Measurements from ENCODE around the gene THADA.
A peak's percentile ranks its signal among the peaks of the same experiment; 100 is the strongest.

The THADA gene

DNA sequence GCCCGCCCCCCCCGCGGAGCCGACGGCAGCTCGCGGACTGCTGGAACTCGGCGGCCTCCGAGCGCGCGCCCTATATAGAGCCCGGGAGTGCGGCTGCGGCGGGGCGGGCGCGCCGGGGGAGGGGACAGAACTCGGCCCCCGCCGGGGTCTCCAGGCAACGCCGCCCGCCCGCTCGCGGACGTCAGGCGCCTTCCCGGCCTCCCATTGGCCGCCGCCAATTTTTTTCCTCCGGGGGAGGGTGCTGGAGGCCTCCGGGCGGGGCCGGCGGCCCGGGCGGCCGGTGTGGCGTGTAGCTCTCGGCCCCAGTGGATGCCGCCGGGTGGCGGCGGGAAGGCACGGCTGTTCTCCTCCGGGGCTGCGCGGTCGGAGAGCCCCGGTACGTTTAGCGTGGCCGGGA, 369.3 kb downstream of the THADA start, which contains the start of gene ZFP36L2:
Gene ZFP36L2 (minus strand): TSS at position 49 of the 397 bp plus-strand sequence. CDS start 291 bp downstream, outside the sequence.
- DNase-seq (ENCODE audit: low read depth in 2 of 3, low spot score in 1 of 3), result peak; percentile 86 to 94 (median 90)

DNA sequence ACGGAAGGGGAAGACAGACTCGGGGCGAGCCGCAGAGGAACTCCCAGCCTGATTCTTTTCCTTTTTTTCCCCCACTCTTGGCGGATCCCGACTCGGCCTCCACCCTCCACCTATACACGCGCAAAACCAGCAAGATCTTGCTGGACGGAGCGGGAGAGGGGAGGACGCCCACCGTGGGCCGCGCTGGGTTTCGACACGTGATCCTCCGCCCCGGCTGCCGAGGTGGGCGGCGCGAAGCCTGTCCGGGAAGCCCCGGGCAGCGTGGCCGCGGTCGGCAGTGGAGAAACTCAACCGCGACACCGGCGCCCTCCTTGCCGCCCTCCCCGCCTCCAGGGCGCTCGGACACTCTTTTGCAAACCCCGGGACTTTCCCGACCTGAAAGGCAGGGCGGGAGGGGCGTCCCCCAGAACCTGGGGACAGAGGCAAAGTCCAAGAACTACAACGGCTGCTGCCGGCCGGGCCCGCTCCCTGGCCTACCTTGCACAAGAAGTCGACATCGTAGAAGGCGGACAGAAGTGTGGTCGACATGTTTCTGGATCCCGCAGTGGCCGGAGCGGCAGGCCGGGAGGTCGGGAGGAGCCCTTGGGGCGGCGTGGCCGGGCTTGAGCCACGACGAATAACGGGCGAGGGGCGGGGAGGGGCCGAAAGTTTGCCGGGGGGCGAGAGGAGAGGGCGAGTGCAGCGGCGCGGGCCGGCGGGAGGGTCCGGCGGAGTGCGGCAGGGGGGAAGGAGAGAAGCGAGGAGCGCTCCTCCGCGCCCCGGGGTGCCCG, 369.9 kb downstream of the THADA start:
- DNase-seq (ENCODE audit: low read depth in 2 of 3, low spot score in 1 of 3), result peak in 2 of 3 donors; percentile 51 to 62

DNA sequence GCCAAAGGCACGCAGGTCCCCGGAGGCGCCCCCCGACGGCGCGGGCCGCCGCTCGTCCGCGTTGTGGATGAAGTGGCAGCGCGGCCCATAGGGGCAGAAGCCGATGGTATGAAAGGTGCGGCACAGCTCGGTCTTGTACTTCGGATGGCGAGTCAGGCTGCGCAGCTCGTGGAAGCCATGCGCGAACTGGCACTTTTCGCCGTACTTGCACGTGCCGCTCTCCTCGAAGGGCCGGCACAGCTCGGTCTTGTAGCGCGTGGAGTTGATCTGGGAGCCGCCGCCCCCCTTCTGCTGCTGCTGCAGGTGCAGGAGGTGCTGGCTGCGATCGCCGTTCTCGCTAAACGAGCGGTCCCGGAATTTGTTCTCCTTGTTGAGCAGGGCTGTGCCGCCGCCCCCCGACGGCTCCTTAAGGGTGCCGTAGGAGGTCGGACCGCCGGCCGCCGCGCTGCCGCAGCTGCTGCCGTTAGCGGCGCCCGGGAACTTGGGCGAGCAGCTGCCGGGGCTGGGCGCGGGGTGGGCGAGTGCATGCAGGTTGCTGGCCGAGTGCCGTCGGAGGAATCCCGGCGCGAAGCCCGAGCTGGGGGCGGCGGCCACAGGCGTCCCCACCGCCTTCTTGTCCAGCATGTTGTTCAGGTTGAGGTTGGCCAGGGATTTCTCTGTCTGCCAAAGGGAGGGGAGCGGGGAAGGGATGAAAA, 370.6 kb downstream of the THADA start:
- DNase-seq (ENCODE audit: low read depth in 2 of 3, low spot score in 1 of 3), result peak in 2 of 3 donors; percentile 55 to 61

DNA sequence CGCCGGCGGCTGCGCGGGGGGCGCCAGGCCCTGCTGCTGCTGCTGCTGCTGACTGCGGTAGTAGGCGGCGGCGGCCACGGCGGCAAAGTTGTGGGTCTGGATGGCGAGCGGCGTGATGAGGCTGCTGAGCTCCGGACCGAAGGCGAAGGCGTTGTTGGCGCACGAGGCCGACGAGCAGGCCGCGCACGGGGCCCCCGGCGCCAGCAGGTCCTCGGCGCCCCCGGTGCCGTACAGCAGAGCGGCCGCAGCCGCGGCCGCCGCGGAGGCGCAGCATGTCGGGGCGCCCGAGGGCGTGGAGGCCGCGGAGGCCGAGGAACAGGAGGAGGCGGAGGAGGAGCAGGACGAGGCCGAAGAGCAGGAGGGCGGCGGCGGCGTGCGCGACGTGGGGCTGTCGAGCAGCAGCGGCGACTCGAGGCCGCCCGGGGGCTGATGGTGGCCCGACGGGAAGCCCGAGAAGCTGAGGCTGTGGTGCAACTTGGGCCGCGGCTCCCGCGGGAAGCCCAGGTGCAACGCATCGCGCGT, 371.2 kb downstream of the THADA start:
- peak in 1 of 3 donors; percentile 42 for DNase-seq (ENCODE audit: low read depth in 2 of 3, low spot score in 1 of 3)

DNA sequence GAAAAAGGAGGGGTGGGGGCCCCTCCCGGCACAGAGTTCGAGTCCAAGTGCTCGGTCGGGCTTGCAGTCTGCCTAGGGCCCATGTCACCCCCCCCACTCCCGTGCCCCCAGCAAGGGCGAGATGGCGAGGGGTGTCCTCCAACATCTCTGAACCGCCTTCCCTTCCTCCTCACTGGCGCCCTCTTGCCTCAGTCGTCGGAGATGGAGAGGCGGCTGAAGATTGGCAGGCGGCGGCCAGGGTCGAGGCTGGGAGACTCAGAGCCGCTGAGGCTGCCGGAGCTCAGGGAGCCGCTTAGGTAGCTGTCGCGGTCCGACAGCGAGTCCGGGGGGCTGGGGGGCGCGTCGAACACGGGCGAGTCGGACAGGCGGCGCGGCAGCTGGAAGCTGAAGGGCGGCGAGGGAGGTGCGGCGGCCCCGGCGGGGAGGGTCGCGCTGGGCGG, 371.7 kb downstream of the THADA start:
- peak in 2 of 3 donors; percentile 63 to 64 for DNase-seq (ENCODE audit: low read depth in 2 of 3, low spot score in 1 of 3)

DNA sequence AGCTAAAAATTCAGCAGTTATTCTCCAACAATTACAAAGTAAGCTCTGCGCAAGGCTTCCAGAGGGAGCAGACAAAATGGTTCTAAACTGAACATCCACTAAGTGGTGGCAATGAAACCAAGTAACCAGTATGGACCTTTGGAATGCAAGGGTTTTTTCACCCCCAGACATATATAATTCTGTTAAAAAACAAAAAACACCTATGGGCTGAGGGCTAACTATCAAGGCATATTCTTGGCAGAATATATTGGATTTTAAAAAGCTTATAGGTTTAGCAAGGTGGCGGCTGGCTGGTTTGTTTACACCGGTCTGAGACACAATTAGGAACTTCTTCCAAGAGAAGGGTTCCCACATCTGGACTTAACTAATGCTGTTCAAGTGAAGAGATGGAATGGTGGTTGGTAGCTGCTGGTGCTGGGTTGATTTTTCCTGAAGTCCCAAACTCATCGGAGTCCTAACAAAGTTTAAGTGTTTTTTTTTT, 372.3 kb downstream of the THADA start:
- DNase-seq (ENCODE audit: low read depth in 2 of 3, low spot score in 1 of 3), result no peak

DNA sequence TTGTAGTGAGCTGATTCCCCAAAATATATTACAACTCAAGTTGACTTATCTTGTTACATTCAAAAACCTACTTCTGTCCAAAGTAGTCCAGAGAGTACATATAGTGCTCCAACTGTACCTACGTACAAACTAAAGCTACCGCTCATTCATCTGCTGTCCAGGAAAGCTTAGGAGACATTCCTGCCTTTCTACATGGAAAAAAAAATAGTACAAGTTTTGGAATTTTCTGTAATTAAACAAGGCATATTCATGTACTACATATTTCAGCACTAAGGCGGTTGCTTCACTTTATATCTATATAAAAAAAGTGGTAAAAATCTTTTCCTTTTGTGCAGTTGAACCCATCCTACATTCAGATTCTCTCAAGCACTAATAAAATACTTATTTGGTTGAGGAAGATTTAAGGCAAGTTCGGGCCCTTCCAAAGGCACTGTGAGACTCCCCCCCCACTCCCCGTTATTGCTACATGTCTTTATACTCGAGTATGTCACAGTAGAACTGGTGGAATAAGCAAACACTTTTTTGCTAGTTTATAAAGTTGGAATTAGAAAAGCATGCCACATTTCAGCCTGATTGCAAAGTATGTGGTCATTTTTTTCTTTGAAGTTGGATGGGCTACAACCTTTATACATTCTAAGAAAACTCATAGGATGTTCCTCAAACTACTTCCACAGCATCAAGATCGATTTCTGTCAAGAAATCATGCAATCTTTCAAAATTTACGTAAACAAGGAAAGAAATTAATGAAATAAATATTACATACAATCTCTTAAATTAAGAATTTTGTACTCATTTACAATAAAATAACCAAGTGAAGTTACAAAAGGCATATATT, 373.1 kb downstream of the THADA start:
- no peak for DNase-seq (ENCODE audit: low read depth in 2 of 3, low spot score in 1 of 3)

DNA sequence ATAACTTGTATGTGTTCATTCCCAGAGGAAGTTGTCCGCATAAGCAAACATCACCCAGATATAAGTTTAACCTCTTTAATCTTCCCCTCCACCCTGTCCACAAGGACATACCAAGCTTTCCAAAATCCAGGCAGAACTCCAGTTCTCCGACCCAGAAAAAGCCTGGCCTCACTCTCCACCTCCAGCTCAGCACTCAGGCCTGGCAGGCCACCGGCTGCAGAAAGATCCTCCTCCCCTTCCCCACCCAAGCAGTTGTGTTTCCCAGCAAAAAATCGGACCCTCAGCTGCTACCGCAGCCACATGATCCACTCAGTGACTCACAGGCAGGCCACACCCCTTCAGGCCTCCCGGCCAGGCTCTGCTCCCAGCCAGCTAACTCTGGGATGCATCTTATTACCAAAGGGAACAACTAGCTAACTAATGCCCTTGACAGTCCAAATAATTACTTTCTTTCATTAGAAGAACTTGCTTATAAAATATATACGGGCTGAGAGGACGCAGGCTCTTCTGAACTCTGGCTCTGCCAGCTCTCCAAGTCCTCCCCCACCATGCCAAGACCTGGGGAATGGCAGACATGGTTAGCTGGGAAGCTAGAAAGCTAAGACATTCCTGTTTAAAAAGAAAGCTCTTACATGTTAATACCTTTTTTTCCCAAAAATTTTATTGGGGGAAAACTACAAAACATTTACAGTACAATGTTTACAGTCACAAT, 373.9 kb downstream of the THADA start:
- DNase-seq (ENCODE audit: low read depth in 2 of 3, low spot score in 1 of 3), result peak; percentile 50 to 61 (median 56)

DNA sequence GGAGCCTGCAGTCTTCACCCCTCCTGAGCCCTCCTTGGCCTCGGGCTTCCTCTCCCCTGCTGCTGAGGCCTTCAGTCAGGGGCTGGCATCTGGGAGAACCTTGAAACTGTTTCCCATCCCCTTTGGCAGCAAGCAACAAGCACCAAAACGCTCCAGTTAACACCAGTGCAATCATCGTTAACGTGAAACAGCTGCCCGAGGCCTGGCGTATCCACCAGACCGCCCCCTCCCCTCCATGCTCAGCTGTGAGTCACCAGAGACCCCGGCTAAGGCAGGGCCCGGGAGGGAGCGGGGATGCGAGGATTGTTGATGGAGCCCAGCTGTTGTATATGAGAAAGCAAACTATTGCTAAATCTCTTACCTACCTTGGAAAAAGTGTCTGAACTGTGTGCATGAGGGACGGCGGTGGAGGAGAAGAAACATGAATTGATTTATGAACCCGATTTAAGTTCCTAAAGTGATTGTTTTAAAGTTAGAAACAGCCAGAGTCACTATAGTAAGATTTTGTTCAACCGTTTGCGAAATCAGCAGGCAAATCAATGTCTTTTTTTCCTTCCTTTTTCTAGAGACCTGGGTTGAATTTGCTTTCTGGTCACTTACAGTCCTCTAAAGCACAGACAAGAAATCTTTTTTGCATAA, 374.6 kb downstream of the THADA start:
- no peak for DNase-seq (ENCODE audit: low read depth in 2 of 3, low spot score in 1 of 3)

DNA sequence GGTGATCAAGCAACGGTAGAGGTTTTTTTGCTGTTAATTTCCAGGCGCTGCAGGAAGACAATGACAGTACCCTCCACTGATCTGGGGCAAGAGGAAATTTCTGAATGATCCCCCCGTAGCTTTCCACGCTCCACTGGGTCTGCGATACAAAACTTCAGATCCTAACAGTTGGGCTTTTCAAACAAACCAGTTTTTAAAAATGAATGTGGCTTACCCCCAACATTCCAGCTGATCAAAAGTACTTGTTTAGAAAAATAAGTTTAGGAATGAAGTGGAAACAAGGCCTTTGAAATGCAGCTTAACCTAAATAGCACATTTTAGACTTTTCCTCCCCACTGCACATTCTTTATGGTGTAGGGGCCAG, 375.1 kb downstream of the THADA start:
- no peak for DNase-seq (ENCODE audit: low read depth in 2 of 3, low spot score in 1 of 3)

DNA sequence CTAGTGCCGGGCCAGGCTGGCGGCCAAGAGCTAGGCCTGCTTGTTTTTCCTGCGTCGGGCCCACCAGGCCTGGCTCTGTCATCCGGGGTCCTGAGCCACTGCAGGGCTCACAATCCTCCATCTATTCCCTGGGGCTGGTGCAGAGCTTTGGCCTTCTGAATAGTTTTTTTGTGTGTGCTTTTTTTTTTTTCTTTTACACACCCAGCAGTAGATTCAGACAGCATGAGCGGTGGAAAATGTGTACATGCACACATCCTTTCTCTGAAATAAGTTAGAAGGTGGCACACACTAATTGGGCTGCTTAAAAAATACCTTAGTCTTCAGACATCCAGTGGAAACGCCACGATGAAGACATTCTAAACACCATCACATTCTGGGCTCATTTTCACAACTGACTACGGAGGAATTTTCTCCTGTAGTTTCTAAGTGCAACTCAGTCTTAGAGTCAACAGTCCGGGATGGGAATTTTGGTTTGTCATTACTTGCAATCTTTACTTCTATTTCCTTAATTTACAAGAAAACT, 375.5 kb downstream of the THADA start:
- DNase-seq (ENCODE audit: low read depth in 2 of 3, low spot score in 1 of 3), result no peak

DNA sequence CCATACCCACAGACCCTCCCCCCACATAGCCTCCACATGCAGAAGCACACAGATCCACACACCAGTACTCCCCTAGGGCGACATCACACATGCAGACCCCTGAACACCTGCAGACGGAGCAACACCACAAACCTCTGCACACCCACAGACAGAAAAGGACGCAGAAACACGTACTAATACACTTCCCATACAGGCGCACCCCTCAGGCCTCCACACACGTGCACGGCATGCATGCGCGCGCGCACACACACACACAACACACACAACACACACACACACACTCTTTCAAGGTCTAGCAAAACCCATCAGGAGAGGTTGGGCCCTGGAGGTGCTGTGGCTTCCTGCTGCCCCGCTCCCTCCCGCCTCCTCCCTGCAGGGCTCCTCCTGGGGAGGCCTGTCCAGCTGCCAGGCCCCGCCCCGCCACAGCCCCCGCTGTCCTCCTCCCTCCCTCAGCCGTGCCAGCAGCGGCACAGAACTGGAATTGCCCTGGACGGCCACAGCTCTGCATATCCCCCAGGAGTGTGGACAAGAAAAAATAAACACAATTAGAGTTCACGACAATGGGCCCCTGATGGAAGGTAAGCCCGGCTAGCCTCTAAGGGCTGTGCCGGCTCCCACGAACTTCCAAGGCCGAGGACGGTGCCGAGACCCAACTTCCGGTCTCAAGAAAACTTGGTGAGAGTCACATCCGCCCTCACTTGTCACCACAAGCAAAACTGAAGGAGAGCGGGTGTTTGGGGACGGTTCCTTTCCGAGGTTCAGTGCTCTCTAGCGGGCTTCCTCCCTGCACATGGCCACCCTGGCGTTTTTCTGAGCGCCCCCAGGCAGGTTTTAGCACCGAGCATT, 376.2 kb downstream of the THADA start:
- peak; percentile 67 to 75 (median 68) for DNase-seq (ENCODE audit: low read depth in 2 of 3, low spot score in 1 of 3)

DNA sequence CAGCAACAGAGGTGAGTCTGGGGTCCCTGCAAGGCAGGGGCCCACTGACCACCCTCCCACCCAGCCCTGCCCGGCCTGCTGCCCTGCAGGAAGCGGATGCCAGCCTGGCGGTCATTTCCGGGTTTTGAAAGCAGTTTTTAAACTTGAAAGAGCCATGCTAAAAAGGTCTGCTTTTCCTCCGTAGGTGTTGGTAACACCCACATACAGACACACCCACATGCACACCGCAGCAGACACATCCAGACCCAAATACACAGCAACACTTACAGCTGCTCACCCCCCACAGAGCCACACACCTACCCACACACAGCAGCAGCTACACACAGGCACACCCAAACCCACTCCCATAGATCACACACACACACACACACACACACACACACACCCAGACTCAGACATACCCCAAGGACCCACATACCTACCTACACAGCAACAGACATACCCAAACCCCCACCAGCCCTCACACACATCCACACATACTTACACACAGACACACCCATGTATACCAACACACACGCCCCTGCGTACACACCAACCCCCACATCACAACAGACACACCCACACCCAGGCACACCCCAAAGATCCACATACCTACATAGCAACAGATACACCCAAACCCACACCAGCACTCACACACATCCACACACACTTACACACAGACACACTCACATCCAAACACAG, 377.0 kb downstream of the THADA start:
- no peak for DNase-seq (ENCODE audit: low read depth in 2 of 3, low spot score in 1 of 3)

DNA sequence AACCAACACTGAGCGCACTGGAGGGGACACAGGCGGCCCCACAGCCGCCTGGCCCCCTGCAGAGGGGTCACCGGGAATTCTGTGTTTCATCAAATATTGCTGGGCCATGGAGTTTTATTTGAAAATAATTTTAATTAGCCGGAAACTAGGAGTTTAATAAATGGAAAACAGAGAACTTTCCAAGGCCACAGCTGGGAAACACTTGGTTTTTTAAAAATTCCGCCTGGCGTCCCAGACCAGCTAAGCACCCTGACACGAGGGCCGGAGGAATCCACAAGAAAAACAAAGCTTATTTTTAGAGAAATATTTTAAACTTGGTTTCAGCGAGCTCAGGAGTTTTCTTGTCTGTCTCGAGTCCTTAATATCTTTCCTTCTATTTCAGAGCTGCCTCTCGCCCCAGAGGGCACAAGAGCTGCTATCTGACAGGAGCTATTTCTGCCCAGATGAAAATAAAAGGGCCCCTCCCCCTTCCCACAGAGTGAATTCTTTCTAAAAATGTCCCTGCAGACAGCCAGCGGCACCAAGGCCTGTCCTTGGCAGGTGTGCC, 377.6 kb downstream of the THADA start:
- no peak for DNase-seq (ENCODE audit: low read depth in 2 of 3, low spot score in 1 of 3)

DNA sequence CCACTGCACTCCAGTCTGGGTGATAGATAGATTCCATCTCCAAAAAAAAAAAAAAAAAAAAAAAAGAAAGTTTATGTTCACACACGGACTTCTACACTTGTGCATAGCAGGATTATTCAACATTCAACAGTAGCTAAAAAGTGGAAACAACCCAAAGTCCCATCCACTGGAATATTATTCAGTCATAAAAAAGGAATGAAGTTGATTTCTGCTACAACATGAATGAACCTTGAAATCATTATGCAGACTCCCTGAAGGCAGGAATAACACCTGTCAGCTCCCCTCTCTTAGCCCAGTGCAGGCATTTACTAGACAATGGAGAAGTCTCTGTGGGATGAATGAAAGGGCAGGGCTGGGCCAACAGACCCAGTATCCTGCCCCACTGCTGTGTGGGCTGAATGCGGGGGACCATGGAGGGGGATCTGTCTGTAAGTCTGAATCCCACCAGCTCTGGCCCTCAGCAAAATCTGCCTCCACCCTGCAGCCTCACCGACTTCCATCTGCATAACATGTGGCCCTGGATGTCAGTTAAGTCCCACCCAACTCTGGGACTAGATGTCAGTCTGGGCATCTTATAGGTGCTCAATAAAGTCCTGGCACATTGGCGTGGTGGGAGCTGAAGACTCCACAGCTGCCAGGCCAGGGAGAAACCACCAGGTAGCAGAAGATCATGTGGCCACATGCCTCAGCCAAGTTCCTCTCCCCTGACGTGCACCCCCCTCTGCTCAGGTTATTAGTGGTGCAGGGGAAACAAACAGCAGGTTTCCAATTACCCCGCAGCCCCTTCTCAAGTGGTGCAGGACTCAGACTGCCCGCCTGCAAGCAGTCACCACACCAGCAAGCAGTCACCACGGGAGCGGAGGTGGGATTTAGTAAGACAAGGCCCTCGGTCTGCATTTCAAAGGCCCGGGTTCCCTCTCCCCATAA, 378.3 kb downstream of the THADA start:
- DNase-seq (ENCODE audit: low read depth in 2 of 3, low spot score in 1 of 3), result no peak

DNA sequence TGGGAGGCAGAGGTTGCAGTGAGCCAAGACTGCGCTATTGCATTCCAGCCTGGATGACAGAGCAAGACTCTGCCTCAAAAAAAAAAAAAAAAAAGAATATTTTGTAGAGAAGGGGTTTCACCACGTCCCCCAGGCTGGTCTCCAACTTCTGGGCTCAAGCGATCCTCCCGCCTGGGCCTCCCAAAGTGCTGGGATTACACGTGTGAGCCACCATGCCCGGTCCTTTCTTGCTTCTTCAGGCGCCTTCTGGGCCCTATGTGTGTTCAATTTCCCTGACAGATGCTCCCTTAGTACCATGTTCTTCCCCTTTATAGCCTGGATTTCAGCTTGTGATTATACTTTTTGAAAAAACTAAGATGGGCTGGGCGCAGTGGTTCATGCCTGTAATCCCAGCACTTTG, 379.2 kb downstream of the THADA start:
- DNase-seq (ENCODE audit: low read depth in 2 of 3, low spot score in 1 of 3), result no peak

DNA sequence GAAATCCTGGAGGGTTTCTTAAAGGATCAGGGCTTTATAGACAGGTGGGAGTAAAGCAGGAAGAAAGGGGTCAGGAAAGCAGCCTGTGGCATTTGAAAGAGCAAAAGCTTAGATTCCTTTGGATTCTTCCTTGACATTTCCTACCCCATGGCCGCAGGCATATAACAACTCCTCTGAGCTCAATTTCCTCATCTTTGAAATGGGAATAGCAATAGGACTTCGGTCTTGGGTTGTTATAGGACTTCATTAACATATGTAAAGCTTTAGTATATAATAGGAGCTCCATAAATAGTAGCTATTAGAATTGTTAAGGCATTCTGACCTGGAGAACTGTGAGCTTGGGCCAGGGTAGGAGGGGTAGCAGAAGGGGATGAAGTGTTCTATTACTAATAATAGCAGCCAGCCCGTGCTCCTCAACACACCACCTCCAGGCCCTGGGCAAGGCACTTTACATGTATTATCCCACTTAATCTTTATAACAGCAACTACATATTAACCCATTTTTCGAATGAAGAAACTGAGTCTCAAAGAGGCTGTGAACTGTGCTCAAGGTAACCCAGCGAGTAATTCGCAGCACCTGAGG, 380.1 kb downstream of the THADA start:
- DNase-seq (ENCODE audit: low read depth in 2 of 3, low spot score in 1 of 3), result no peak
